ENCODE results near the gene CAND1.

DNA sequence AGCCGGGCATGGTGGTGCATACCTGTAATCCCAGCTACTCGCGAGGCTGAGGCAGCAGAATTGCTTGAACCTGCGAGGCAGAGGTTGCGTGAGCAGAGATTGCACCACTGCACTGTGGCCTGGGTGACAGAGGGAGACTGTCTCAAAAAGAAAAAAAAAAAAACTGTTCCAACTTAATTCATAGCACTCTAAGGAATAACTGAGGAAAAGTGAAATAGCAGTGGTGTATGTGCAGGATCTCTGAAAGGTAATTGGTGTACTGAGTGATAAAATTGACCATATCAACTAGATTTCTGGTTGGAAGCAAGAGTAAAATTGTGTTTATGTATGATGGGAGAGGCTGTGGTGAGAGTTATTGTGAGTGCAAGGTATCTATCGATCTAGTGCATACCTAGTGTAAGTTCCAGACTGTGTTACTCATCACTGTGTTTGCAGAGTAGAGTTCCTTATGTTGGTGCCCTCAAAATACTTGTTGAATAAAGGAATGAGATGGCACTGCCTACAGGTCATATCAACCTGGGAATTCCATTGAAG is 6.3 kb downstream of the CAND1 start:
- TF ChIP-seq POLR2A (IDR thresholded peaks at IDR 0.05), result no peak
- TF ChIP-seq, protein P1, sequence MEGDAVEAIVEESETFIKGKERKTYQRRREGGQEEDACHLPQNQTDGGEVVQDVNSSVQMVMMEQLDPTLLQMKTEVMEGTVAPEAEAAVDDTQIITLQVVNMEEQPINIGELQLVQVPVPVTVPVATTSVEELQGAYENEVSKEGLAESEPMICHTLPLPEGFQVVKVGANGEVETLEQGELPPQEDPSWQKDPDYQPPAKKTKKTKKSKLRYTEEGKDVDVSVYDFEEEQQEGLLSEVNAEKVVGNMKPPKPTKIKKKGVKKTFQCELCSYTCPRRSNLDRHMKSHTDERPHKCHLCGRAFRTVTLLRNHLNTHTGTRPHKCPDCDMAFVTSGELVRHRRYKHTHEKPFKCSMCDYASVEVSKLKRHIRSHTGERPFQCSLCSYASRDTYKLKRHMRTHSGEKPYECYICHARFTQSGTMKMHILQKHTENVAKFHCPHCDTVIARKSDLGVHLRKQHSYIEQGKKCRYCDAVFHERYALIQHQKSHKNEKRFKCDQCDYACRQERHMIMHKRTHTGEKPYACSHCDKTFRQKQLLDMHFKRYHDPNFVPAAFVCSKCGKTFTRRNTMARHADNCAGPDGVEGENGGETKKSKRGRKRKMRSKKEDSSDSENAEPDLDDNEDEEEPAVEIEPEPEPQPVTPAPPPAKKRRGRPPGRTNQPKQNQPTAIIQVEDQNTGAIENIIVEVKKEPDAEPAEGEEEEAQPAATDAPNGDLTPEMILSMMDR (IDR thresholded peaks at IDR 0.05), result no peak

All from Peyer's patch (tissue), 4 donors.